HG03060 (cell line): ENCODE data around the gene AEBP1.
A peak's percentile ranks its signal among the peaks of the same experiment; 100 is the strongest.

Experiments
- ATAC-seq: cut with Tn5 transposase; IDR thresholded peaks from one replicate; pipeline ENCODE4 v1.9.1; 2021; ENCODE audit warnings: low read depth, moderate number of reproducible peaks; ENCODE audit not compliant: unreplicated experiment

AEBP1 gene

DNA sequence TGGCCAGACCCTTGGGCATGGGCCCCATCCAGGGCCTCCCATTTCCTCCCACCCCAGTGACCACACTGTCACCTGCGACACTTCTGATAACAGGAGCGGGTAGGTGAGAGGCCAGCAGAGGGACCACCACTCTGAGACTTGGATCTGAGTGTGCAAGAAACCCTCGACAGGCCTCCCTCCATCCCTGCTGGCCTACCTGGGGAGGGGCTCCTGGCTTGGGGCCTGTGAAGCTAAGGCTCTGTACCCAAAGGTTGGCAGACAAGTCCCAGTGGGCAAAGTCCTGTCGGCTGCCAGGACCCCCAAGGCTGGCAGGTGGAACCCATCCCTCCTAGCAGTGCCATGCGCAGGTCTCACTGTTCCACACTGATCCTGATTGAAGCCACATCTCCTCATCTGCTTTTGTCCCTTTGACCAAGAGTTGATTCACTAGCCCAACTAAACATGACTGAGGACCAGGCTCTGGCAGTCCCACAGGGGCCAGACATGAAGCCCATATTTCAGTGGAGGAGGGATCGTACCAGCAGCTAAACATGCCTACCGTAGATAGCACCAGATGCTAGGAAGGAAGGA is 37.6 kb upstream of the AEBP1 start:
- no peak for ATAC-seq

- ATAC-seq = no peak
Measured at GRCh38 chr7:44067064-44067951, 36.8 kb upstream of the AEBP1 start.

- no peak for ATAC-seq
Measured at GRCh38 chr7:44068054-44068453, 36.1 kb upstream of the AEBP1 start.

- no peak for ATAC-seq
Measured at GRCh38 chr7:44071726-44072363, 32.3 kb upstream of the AEBP1 start.

DNA sequence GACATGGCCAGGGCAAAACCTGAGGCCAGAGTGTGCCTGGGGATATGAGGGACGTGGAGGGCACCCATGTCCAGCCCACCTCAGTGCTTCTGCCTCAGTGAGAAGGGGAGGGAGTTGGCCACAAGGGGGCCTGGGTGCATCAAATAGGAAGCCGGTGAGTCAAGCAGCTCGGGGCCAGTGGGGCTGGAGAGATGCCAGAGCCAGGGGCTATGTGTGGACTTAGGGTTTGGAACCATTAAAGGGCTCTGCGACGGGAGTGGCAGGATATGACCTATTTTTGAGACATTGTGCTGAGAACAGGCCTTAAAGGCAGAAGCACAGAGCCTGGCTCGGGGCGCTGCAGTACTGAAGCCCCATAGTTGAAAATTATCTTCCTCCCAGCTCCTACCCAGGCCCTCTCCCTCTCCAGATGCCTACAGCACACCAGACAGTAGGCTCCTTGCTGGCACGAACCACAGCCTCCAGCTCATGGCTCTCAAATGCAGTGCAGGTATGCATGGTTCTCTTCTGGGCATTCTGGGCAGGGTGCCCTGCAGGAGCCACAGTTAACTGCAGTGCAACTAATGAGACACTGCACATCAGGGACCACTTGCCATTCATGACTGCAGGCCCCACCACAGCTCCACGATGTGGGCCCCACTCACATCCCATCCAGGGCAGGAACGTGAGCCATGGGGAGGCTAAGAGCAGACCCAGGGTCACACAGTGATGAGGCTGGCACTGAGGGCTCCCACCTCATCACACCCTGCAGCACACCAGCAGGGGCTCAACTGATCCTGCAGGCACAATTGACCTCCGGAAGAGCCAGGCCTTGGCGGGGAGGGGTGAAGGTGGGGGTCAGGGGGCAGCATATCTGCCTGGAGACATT is 31.5 kb upstream of the AEBP1 start:
- no peak for ATAC-seq

DNA sequence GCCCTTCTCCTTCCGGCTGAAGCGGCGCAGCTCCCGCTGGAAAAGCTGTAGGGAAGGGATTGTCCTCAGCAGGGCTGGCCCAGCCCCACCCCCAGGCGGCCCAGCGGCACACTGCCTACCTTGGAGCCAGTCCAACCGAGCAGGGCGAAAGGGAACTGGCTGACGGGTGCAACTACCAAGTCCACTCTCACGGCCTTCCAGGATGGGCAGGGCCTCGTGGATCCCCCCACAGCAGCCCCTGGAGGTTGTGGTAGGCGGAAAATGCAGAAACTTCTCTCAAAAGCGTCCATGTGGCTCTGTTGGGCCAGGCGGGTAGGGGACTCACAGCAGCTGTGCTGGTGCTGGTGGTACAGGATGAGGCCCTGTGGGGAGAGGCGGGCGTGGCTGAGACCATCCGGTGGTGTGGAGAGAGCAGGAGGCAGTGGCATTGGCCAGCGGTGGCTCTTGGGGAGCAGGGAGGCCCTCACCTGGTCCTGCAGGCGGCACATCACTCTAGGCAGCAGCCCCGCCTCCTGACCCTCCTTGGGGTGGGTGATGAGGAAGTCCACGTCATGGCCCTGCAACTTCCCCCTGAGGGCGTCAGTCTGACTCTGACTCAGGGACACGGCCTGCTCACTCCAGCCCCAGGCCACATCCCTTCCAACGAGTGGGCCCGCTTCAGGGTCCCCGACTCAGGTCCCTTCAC is 30.3 kb upstream of the AEBP1 start:
- ATAC-seq = no peak

DNA sequence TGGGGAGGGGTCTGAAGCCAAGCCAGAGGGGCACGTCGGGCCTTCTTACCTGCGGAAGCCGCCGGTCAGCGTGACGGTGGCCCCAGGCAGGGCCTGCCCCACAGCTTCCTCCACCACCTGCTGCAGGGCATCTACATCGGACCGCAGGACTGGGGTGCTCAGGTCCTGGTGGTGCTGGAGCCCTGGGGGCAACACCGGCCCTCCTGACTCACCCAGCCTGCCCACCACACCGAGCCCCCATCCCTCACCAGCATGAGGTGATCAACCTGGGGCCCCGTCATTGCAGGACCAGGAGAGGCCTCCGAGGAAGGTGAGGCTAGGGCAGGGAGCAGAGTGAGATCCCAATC is 29.8 kb upstream of the AEBP1 start:
- ATAC-seq = no peak

DNA sequence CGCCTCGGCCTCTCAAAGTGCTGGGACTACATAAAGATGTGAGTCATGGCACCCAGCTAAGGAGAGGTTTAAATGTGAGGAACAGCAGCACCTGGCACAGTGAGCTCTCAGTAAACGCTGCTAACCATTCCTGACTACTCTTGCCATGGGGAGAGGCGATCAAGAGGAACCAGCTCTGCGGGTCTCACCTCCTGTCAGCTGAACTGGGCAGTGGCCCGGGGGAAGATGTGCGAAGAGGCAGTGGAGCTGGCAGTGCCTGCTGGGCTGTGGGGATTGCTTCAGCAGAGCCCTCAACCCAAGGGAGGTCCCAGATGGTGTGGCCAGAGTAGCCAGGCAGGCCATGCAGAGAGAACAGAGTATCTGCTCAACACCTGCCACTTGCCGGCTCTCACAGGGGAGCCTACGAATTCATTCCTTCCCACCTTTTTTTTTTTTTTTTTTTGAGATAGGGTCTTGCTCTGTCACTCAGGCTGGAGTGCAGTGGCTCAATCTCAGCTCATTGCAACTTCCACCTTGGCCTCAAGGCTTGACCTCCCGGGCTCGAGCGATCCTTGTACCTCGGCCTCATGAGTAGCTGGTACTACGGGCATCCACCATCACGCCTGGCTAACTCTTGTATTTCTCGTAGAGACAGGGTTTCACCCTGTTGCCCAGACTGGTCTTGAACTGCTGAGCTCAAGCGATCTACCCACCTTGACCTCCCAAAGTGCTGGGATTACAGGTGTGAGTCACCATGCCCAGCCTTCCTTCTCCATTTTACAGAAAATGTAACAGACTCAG is 28.7 kb upstream of the AEBP1 start:
- no peak for ATAC-seq

DNA sequence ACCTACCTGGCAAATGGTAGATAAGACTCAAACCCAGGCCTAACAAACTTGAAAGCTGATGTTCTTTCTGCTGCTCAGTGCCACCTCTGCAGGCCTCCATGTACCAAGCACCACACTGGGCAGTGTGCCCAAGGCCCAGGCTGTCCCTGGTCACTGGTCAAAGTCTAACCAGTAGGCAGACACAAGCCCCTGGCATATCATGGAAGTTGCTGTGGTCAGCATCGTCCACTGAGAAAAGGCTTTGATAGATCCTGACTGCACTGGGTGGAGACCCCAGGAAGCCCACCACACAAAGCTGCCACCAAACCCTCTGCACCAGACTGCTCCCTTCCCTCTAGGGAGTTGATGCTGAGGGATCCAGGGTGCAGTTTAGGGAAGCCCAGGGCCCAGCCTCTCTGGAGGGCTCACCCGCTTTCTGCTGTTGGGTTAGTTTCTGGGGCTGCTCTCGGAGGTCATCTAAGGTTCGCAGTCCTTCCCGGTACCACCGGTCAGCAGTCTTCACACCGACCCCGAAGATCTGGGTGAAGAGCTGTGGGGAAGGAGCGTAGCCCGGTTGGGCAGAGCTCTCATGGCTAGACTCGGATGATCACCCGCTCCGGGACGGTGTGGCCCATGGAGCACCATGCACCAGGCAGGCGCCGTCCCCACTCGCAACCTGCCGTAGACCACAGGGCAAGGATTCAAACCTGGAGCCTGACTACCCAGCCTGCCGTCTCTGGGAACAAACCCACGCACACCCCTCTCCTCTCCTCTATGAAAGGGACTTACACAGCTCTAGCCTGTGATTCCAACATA is 27.8 kb upstream of the AEBP1 start:
- ATAC-seq = no peak

GRCh38 chr7:44077061-44077460 is 27.1 kb upstream of the AEBP1 start:
- ATAC-seq = no peak

- no peak for ATAC-seq
Measured at GRCh38 chr7:44077681-44078091, 26.5 kb upstream of the AEBP1 start.

DNA sequence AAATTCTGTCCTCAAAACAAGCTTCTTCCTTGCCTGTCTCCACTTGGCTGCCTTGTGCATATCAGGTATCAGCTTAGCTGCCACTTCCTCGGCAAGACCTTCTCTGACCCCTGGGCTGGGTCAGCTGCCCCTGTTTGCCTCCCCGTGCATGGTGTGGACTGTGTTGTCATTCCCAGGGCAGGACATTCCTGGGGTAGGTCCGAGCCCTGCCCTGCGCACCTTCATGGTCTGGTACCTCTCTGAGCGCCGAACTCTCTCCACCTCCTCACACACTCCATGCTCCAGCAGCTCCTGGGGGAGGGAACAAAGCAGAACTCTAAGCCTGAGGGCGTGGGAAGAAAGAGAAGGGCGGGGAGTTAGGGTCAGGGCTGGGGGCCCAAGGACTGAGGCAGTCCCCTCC is 25.6 kb upstream of the AEBP1 start:
- no peak for ATAC-seq

- no peak for ATAC-seq
Measured at GRCh38 chr7:44079331-44080021, 24.7 kb upstream of the AEBP1 start.

DNA sequence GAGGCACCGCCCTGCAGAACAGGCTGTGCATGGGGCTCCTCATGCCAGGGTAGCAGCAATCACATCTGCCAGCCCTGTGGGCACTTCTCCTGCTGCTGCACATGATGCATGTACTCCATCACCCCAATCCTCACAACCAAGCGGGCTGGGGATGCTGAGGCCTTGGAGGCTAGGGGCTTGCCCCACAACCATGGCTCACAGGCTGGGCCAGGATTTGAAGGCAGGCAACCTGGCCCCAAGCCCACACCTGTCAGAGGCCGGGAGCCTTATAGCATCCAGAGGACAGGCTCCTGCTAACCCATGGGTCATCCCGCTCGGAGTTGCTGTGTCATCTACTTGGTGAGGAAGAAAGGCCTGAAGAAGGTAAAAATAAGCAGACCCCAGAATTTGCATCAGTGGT is 24.0 kb upstream of the AEBP1 start:
- no peak for ATAC-seq

DNA sequence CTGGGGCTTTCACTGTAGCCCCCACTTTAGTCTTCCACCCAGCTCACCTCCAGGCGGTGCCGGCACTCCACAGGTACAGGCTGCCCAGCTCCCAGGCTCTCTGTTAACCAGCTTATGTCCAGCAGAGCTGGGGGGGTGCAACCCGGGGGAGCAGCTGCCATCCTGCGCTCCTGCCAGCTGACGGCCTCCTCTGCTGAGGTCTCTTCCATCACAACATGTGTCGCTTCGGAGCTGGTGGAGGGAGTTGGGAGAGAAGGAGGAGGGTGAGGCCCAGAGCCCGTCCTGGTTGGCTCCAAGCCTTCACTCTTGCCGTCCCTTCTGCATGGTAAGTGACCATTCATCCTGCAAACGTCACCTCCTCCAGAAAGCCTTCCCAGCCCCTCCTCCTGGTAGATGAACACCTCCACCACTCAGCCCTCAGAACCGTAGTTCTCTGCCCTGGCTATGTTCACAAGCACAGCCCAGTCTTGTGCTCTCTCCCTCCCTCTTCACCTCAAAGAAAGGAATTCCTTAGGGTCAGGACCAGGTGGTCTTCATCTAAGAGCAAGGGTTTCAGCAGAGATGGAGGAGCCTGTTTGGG is 23.4 kb upstream of the AEBP1 start:
- no peak for ATAC-seq

GRCh38 chr7:44081266-44081748 is 22.8 kb upstream of the AEBP1 start:
- no peak for ATAC-seq

DNA sequence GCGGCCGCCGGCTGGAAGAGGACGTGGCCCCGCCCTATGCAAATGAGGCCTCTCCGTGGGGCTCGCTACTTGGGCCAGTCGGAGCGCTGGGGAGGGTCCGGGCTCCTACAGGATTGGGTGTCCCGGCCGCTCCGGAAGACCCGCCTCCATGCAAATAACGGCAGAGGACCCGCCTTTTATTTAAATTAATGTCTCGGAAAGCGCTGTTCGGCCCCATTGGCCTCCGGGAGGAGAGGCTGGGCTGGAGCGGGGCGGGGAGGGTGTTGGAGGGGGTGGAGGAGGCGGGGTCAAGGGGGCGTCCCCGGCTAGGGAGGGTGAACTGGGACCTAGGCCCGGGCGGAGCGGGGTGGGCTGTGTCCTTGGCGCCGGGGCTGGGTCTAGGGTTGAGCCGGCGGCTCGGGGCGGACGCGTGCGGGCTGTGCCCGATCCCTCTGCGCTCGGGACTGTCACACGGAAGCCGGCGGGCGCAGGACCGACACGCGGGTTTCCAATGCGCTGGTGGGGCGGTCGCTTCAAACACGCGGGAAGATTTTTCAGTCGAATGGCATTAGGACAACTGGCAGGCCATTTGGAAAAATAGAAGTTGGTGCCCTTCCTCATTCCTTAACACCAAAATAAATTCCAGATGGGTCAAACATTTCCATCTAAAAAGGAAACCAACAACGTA is 21.5 kb upstream of the AEBP1 start:
- peak; percentile 90 for ATAC-seq
